DMS79 (cell line): Measurements from ENCODE around the gene NTMT1.
"Not testable (repeated sequence)": the region's sequence is repeated elsewhere in the genome, so short reads cannot be mapped to it uniquely, and the experiment has no call there.

Source experiments
- DNase-seq: peaks from one replicate; lab custom pipeline; 2025; lab: John Stamatoyannopoulos, UW

NTMT1 gene, protein sequence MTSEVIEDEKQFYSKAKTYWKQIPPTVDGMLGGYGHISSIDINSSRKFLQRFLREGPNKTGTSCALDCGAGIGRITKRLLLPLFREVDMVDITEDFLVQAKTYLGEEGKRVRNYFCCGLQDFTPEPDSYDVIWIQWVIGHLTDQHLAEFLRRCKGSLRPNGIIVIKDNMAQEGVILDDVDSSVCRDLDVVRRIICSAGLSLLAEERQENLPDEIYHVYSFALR

DNA sequence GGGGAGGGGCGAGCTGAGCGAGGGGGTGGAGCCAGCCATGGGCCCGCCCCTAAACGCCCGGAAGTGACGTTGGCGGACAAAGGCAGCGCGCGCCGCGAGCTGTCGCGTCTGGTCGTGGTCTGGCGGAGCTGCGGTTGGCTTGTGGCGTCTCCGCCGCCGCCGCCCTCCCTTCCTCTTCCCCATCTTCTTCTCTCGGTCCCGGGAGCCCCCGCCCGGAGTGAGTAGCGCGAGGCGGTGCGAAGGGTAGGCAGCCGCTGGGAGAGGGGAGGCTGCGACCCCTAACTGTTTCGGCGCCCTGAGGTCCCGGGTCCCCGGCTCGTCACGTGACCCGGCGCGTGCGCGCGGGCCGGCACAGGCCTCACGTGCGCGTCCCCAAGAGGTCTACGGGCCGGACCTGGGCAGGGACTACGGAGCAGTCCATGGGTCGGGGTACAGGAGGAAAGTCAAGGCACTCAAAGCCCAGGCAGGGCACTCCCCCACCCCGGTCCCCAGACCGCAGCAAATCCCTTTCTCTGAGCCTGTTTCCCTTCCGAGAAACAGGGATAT, at the start of gene NTMT1:
Gene NTMT1 (plus strand): TSS at position 85 of the 546 bp plus-strand sequence. CDS start 6,541 bp downstream, outside the sequence.
- DNase-seq = peak; percentile 24

- no peak for DNase-seq
Measured at GRCh38 chr9:129576546-129577543, 49.1 kb upstream of the NTMT1 start.

DNA sequence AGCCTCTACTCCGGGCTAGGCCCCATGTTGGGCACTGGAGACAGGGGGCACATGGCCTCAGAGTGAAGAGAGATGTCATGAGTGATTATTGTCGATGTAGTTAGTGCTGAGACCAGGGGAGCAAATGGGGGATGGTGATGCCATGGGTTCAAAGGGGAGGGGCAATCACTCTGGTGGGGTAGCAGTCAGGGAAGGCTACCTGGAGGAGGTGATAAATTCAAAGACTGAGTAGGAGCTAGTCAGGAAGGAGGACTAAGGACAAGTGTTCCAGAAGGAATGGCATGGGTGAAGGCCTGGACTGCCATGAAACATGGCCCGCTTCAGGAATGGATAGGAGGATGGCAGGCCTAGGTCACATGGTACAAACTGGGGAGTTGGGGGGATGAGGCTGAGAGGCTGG, 46.7 kb upstream of the NTMT1 start:
- no peak for DNase-seq

- no peak for DNase-seq
Measured at GRCh38 chr9:129580211-129580915, 45.6 kb upstream of the NTMT1 start.

DNA sequence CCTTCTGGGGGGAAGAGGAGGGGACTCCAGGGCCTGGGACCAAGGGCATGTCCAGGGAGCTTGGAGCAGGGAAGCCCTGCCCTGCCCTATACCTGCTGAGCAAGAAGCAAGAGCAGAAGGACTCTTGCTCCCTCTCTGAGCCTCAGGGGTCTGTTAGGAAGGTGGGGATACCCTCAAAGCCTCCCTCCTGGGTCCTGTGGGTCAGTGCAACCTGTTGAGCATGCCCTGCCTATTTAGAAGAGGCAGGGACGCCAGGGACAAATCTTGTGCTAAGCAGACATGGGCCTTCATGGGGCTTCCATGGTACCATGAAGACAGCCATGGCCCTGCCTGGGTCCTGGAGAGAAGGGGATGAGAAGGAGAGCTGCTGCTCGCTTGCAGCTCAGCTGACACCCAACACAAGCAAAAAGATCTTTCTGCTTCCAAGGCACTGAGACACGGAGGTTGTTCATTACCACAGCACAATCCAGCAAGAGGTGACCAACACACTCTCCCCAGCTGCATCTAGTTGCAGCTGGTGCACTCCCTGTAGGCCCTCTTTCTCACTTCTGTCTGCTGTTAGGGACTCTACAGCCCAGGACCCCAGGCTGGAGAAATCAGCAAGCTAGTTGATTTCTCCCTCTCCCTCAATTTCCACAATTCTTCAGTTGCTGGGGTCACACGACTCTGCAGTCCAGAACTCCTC, 44.3 kb upstream of the NTMT1 start:
- no peak for DNase-seq

DNA sequence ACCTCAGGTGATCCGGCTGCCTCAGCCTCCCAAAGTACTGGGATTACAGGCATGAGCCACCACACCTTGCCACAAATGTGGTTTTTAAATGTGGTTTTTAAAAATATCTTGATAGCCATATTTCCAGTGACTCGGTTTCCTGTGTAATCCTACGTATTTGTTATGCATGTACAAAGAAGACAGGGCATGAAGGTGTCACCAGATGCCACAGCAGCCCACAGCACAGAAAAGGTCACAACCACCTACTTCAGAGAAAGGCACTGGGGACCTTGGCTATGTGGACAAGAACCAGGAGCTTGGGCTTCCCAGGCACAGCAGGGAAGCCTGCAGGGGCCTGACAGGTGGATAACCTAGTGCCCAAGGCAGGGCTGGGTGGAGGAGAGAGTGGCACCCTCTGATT, 43.1 kb upstream of the NTMT1 start:
- no peak for DNase-seq

DNA sequence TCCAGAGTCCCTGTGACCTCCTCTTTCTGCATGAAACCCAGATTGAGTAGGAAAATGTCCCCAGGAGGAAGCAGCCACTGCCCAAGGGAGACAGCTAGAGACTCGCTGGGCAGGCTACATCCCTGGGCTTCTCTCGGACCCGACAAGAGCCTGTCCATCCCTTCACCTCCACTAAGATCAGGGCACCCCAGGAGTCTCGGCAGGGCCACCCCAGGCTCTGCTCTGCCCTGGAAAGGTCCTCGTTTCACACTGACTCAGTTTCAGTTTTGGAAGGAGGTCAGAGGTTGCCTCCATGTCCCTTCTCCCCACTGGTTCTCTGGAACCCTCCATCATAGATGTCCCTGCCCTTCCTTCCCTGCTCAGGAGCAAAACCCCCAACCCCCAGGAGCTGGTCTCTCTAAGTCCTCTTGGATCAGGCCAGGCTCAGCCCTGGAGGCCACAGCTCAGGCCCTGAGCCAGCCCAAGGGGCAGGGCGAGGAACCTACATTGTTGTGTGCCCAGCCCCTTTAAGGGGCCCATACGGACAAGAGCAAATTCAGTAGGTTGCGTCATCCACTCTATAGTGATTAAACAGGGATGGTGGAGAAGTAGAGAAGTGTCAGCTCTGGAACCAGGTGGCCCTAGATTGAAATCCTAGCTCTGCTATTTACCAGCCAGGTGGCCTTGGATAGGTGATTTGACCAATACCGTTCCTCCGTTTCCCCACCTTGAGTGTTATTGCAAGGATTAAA, 42.5 kb upstream of the NTMT1 start:
- no peak for DNase-seq

DNA sequence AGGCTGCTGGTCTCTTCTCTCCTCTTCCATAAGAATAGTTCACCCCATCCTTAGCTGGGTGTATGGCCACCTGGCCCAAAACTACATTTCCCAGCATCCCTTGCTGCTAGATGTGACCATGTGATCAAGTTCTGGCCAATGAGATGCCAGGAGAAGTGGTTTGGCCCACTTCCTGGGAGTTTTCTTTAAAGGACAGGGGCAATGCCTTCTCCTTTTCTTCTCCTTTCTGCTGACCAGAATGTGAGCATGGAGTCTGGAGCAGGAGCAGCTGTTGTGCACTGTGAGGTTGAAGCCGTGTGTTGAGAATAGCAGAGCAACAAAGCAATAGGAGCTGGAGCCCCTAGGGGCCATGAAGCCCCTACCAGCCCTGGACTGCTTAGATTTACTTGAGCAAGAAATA, 41.8 kb upstream of the NTMT1 start:
- DNase-seq = no peak

- DNase-seq = no peak
Measured at GRCh38 chr9:129585352-129585751, 40.6 kb upstream of the NTMT1 start.

- DNase-seq = no peak
Measured at GRCh38 chr9:129586245-129586644, 39.7 kb upstream of the NTMT1 start.

DNA sequence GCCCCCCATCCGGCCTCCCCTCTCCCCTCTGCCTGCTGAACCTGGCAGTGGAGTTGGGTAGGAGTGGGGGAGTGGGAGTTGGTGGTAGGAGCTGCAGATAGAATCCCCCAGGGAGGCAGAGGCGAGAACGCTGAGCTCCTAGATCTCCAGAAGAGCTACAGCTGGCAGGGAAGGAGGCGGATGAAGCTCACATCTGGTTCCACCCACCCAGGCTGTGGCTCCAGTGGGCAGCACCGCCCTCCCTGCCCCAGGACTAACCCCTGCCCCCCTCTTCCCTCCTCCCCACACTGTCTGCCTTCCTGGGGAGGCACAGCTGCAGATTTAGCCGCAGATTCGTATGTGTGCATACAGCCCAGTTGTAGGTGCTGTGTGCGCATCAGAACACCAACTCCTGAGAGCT, 39.3 kb upstream of the NTMT1 start:
- DNase-seq = no peak

DNA sequence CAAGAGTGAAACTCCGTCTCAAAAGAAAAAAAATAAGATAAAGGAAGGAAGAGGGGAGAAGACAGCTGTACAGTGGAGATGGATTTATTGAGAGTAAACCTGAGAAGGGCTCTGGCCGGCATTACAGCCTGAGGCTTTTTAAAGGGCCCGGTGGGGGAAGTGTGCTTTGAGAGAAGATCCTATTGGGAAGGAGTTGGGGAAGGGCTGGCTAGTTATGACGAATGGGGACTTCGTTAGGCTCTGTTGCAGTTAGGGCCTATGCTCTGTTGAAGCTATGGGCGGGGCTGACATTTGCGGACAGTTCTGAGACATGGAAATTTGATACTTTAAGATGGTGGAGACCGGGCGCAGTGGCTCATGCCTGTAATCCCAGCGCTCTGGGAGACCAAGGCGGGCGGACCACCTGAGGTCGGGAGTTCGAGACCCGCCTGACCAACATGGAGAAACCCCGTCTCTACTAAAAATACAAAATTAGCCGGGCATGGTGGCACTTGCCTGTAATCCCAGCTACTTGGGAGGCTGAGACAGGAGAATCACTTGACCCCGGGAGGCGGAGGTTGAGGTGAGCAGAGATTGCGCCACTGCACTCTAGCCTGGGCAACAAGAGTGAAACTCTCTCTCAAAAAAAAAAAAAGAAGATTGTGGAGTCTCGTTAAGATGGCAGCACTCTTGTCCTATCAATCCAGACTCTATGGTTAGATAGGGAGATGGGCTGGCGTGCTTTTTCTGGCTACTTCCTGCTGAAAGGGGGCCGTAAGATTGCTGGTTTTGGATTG, 38.3 kb upstream of the NTMT1 start:
- no peak for DNase-seq

DNA sequence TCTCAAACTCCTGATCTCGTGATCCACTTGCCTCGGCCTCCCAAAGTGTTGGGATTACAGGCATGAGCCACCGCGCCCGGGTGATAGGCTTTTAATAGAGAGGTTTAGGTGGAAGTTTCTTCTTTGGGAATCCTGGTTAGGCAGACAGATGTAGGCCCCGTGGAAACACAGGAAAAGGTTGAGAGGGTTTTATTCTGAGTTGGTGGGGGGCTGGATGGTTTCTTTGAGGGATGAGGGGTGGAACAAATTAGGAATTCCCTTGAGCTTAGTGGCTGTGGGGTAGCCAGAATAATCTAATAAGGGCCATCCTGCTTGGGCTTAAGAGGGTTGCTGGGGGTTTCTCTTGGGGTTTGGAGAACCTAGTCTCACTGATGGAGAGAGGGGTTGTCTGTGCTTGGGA, 35.5 kb upstream of the NTMT1 start:
- no peak for DNase-seq

GRCh38 chr9:129591916-129592315, 34.0 kb upstream of the NTMT1 start:
- DNase-seq = no peak

- not testable (repeated sequence) for DNase-seq
Measured at GRCh38 chr9:129592790-129593189, 33.2 kb upstream of the NTMT1 start.

GRCh38 chr9:129594632-129595031, 31.3 kb upstream of the NTMT1 start:
- no peak for DNase-seq

GRCh38 chr9:129595311-129595741, 30.6 kb upstream of the NTMT1 start:
- no peak for DNase-seq

- DNase-seq = no peak
Measured at GRCh38 chr9:129595903-129596540, 29.9 kb upstream of the NTMT1 start.

- no peak for DNase-seq
Measured at GRCh38 chr9:129596541-129597331, 29.2 kb upstream of the NTMT1 start.
